CD14-positive monocyte (primary cell): ENCODE data around the gene CISH. TPM values are rescaled to one million over a fixed set of nuclear protein-coding genes. Genes with fewer than 3 reads are reported as not detected.
A peak's percentile ranks its signal among the peaks of the same experiment; 100 is the strongest.

Source experiments
- DNase-seq, 3 donors: peaks; one replicate each; pipeline ENCODE4 v3.0.0-alpha.2; 2011 to 2022
- H2AFZ ChIP-seq: 2 replicates; pipeline ENCODE4 v1.6.0; 2012; ENCODE audit warnings: mild to moderate bottlenecking, low read depth, low read length, inconsistent platforms; ENCODE audit not compliant: insufficient read depth, poor library complexity, severe bottlenecking
- H3K27ac ChIP-seq, 2 donors: 1 replicate in 1 of 2; 2 replicates in 1 of 2; pipeline ENCODE4 v1.5.1; 2012 to 2013; ENCODE audit warnings: low read length in 2 of 2, control low read depth in 1 of 2, inconsistent platforms in 1 of 2, low read depth in 1 of 2, mild to moderate bottlenecking in 1 of 2
- H3K27me3 ChIP-seq, 2 donors: one replicate each; pipeline versions ENCODE4 v1.6.0 to v1.6.1; 2011 to 2013; ENCODE audit warnings: low read length in 2 of 2; ENCODE audit not compliant: control insufficient read depth in 2 of 2, insufficient read depth in 2 of 2
- H3K36me3 ChIP-seq, 2 donors: replicated peaks in 1 of 2; 1 replicate in 1 of 2; 2 replicates in 1 of 2; pipeline versions ENCODE4 v1.5.1 to v1.6.1; 2012 to 2013; ENCODE audit warnings: low read length in 2 of 2, control low read depth in 1 of 2, inconsistent platforms in 1 of 2, mild to moderate bottlenecking in 1 of 2; ENCODE audit not compliant: insufficient read depth in 2 of 2, control insufficient read depth in 1 of 2
- H3K4me1 ChIP-seq, 2 donors: 1 replicate in 1 of 2; 2 replicates in 1 of 2; pipeline versions ENCODE4 v1.5.1 to v1.6.1; 2012 to 2013; ENCODE audit warnings: low read length in 2 of 2, control low read depth in 1 of 2, inconsistent platforms in 1 of 2, mild to moderate bottlenecking in 1 of 2, moderate library complexity in 1 of 2; ENCODE audit not compliant: insufficient read depth in 2 of 2, control insufficient read depth in 1 of 2
- H3K4me2 ChIP-seq: replicated peaks from 2 replicates; pipeline ENCODE3; 2012; ENCODE audit warnings: low read length, moderate library complexity, mild to moderate bottlenecking; ENCODE audit not compliant: poor library complexity, severe bottlenecking; ENCODE audit errors: extremely low read depth
- H3K4me3 ChIP-seq, 3 experiments: fragments of 200-600 bp in 1 of 3; sonication (generic) in 1 of 3; replicated peaks in 1 of 3; 1 replicate in 2 of 3; 2 replicates in 1 of 3; pipeline ENCODE4 v1.5.1; 2011 to 2013; ENCODE audit warnings: low read length in 3 of 3, mild to moderate bottlenecking in 3 of 3, control low read depth in 2 of 3, low read depth in 2 of 3, inconsistent platforms in 1 of 3, moderate library complexity in 1 of 3
- H3K79me2 ChIP-seq: 2 replicates; pipeline ENCODE4 v1.6.0; 2012; ENCODE audit warnings: mild to moderate bottlenecking, control low read depth, inconsistent platforms, low read length, moderate library complexity; ENCODE audit not compliant: insufficient read depth
- H3K9ac ChIP-seq: 2 replicates; pipeline ENCODE4 v1.6.0; 2017; ENCODE audit warnings: low read length, mild to moderate bottlenecking; ENCODE audit not compliant: insufficient read depth, poor library complexity, severe bottlenecking
- H3K9me3 ChIP-seq, 2 donors: replicated peaks in 1 of 2; 1 replicate in 1 of 2; 2 replicates in 1 of 2; pipeline versions ENCODE4 v1.5.1 to v1.6.1; 2012 to 2013; ENCODE audit warnings: low read length in 2 of 2, control low read depth in 1 of 2; ENCODE audit not compliant: control insufficient read depth in 1 of 2, insufficient read depth in 1 of 2
- H4K20me1 ChIP-seq: 2 replicates; pipeline ENCODE4 v1.6.0; 2012; ENCODE audit warnings: mild to moderate bottlenecking, low read length, control low read depth, moderate library complexity; ENCODE audit not compliant: insufficient read depth
- H3K27ac Mint-ChIP-seq, 7 donors: one replicate each; pipeline ENCODE4 v1.8.0; 2020; ENCODE audit warnings: mild to moderate bottlenecking in 7 of 7, mixed read lengths in 7 of 7, moderate library complexity in 6 of 7, inconsistent platforms in 2 of 7
- H3K27me3 Mint-ChIP-seq, 3 donors: one replicate each; pipeline ENCODE4 v1.8.0; 2021 to 2022; ENCODE audit warnings: low read depth in 3 of 3, mild to moderate bottlenecking in 3 of 3, mixed read lengths in 3 of 3, moderate library complexity in 3 of 3, inconsistent platforms in 1 of 3
- H3K36me3 Mint-ChIP-seq, 2 donors: one replicate each; pipeline ENCODE4 v1.8.0; 2020; ENCODE audit warnings: mixed read lengths in 2 of 2, inconsistent platforms in 1 of 2, mild to moderate bottlenecking in 1 of 2
- H3K4me1 Mint-ChIP-seq: one replicate; pipeline ENCODE4 v1.8.0; 2020; ENCODE audit warnings: mild to moderate bottlenecking, mixed read lengths
- H3K4me3 Mint-ChIP-seq, 2 donors: one replicate each; pipeline ENCODE4 v1.8.0; 2020; ENCODE audit warnings: mild to moderate bottlenecking in 2 of 2, mixed read lengths in 2 of 2, moderate library complexity in 1 of 2
- H3K9me3 Mint-ChIP-seq, 7 donors: one replicate each; pipeline ENCODE4 v1.8.0; 2020 to 2022; ENCODE audit warnings: mixed read lengths in 7 of 7, mild to moderate bottlenecking in 6 of 7, moderate library complexity in 6 of 7, inconsistent platforms in 2 of 7
- WGBS: methylation state at CpG from one replicate; pipeline ENCODE4 v1.1.5; 2013; ENCODE audit warnings: missing lambda C conversion rate; ENCODE audit not compliant: insufficient coverage; 5-methylcytosine and 5-hydroxymethylcytosine counted together
- intact Hi-C, 2 donors: fragments of 100-400 bp; cut with micrococcal nuclease; formaldehyde crosslinking; loops; one replicate each; pipeline versions ENCODE4 v1.15.0 to v1.15.1; 2023
- polyA plus RNA-seq, 3 donors: library from polyadenylated mRNA; depleted of rRNA in 1 of 3; unstranded in 2 of 3; stranded (reverse) in 1 of 3; fragments of 300-500 nt in 2 of 3; fragments of >200 nt in 1 of 3; fragmentation: Illumina TruSeq in 2 of 3; gene quantifications; 1 replicate in 2 of 3; 2 replicates in 1 of 3; pipeline ENCODE4 v1.2.3, GENCODE V29; 2012 to 2021
- TF ChIP-seq, protein P1 (sequence below): fragments of 200-600 bp; IDR thresholded peaks from one replicate; pipeline ENCODE4 v1.8.0; 2022; ENCODE audit warnings: antibody characterized with exemption, mild to moderate bottlenecking

Gene CISH
- polyA plus RNA-seq, 3 donors, result 2.9 to 20.1 (median 6.2) TPM

DNA sequence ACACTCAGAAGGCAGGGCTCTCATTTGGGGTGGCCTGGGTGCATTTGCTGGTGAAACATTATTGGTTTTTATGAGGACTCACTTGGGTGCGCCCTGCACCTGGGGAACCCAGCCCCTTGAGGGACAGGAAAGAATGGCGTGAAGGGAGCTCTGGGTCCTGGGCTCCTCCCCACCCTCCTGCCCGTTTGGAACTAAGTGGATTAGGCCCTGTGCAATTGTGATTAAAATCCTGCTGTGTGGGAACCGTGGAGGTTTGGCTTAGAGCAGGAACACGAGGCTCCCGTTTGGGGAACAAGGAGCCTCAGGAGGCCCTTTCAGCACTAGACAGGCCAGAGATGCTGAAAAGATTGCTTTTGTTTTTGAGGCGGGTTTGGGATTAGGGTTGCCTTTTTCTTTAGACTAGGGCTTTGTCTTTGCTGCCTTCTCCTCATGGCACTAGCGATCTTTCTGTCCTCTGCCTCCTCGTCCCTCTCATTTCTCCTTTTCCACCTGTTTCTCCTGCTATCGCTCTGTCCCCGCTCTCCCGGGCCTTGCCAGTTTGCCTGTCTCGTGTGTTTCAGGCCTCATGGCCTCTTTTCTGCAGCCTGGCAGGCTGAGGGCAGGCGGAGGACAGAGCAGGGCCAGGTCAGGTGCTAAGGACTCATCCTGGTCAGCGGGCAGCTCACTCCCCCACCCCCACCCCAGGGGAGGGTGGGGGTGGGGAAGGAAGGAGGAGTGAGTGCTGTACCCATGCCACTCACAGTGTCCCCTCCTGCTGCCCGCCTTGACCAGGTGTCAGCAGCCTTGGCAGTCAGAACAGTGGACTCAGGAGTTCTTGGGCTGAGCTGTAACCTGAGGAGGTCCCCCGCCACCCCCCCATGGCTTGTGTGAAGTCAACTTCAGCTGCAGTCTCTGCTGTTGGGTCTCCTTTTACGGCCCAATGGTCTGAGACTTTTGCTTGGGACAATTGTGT, 13.9 kb upstream of the CISH start:
- intact Hi-C loops, result no loop called here
- H3K27ac Mint-ChIP-seq, result peak overlapping the region; percentile 79 to 99 (median 98)

DNA sequence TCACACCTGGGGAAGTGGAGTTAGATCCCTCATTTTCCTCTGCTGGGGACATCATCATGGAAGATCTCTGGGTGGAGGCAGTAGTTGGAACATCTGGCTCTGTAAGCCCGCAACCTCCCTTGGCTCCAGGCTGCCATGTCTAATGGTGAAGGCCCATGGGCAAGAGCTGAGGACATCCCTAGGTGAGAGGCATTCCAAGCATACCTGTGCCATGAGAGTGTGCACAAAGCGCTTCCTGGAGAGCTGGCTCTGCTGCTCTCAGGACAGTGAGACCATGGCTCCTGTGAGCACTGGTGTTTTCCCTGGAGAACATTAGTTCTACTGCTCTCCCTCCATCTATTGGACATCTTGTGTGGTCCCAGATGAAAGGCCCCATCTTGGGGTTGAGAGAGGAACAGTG, 13.1 kb upstream of the CISH start:
- peak overlapping the region; percentile 51 for H3K4me2 ChIP-seq

More for the DNA sequence above, 13.9 kb upstream of the CISH start:
- WGBS, result 50% methylated on average over 11 of the region's 18 CpGs
- Mint-ChIP-seq H3K9me3 (no peaks in the 10 kb centered on the region), H3K4me1 (peaks cover 96% of the 10 kb centered on the region), H3K4me3 (peak overlapping the region; percentile 55 to 78), H3K27me3 (peaks cover 0 to 2% (median 0%) of the 10 kb centered on the region in 3 donors), H3K36me3 (peaks cover 55 to 88% of the 10 kb centered on the region in 2 donors)
- Histone ChIP-seq H3K36me3 (peaks cover 37 to 68% of the 10 kb centered on the region in 2 donors), H4K20me1 (peaks cover 96% of the 10 kb centered on the region), H3K4me1 (peaks cover 100% of the 10 kb centered on the region in 2 donors), H3K9me3 (no peaks in the 10 kb centered on the region), H3K4me2 (peak overlapping the region; percentile 51), H3K27ac (peak overlapping the region; percentile 86 to 94), H3K27me3 (no peaks in the 10 kb centered on the region), H3K4me3 (peak overlapping the region in 1 of 3 experiments; percentile 45), H3K79me2 (peaks cover 100% of the 10 kb centered on the region), H2AFZ (no peak overlapping the region), H3K9ac (peak overlapping the region; percentile 63)
- TF ChIP-seq, protein P1, sequence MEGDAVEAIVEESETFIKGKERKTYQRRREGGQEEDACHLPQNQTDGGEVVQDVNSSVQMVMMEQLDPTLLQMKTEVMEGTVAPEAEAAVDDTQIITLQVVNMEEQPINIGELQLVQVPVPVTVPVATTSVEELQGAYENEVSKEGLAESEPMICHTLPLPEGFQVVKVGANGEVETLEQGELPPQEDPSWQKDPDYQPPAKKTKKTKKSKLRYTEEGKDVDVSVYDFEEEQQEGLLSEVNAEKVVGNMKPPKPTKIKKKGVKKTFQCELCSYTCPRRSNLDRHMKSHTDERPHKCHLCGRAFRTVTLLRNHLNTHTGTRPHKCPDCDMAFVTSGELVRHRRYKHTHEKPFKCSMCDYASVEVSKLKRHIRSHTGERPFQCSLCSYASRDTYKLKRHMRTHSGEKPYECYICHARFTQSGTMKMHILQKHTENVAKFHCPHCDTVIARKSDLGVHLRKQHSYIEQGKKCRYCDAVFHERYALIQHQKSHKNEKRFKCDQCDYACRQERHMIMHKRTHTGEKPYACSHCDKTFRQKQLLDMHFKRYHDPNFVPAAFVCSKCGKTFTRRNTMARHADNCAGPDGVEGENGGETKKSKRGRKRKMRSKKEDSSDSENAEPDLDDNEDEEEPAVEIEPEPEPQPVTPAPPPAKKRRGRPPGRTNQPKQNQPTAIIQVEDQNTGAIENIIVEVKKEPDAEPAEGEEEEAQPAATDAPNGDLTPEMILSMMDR, result no peak
- no peak for DNase-seq

More for the DNA sequence above, 13.1 kb upstream of the CISH start:
- peaks cover 87% of the 10 kb centered on the region for H4K20me1 ChIP-seq
- peak overlapping the region; percentile 23 for H3K9ac ChIP-seq
- peaks cover 100% of the 10 kb centered on the region in 2 donors for H3K4me1 ChIP-seq
- H3K9me3 ChIP-seq, result no peaks in the 10 kb centered on the region
- peaks cover 0 to 2% (median 0%) of the 10 kb centered on the region in 3 donors for H3K27me3 Mint-ChIP-seq
- no peak for DNase-seq
- intact Hi-C loops, result no loop called here
- peaks cover 97% of the 10 kb centered on the region for H3K79me2 ChIP-seq
- H3K36me3 ChIP-seq, result peaks cover 37 to 61% of the 10 kb centered on the region in 2 donors
- H3K27ac Mint-ChIP-seq, result peak overlapping the region; percentile 84 to 99 (median 98)
- TF ChIP-seq, protein P1, result no peak
- peak overlapping the region in 1 of 3 experiments; percentile 45 for H3K4me3 ChIP-seq
- H3K36me3 Mint-ChIP-seq, result peaks cover 51 to 85% of the 10 kb centered on the region in 2 donors
- no peak overlapping the region for H2AFZ ChIP-seq
- H3K9me3 Mint-ChIP-seq, result no peaks in the 10 kb centered on the region
- 100% methylated on average over 2 of the region's 2 CpGs for WGBS
- H3K4me3 Mint-ChIP-seq, result peak overlapping the region; percentile 20 to 78
- H3K4me1 Mint-ChIP-seq, result peaks cover 96% of the 10 kb centered on the region
- H3K27ac ChIP-seq, result peak overlapping the region; percentile 61 to 94
- no peaks in the 10 kb centered on the region for H3K27me3 ChIP-seq
